Measurements from ENCODE around the gene ANXA4.

ANXA4 gene

DNA sequence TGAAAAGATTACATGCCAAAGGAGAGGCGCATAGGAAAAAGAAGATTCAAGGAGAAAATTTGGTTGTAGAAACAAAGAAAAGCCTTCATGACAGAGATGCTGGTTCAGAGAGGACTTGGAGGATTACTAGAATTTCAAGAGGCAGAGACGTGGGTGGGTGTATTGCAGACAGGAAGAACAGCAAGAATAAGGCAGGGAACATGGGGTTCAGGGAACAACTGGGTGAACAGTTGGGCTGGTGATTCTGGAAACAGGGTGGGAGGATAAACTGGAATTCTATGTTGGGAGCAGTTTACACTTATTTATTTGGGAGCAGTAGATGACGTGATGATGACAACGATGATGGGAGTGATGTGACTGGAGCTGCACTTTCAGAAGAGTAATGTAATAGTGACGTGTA lies 69.1 kb downstream of the ANXA4 start:
- TF ChIP-seq, protein P1, sequence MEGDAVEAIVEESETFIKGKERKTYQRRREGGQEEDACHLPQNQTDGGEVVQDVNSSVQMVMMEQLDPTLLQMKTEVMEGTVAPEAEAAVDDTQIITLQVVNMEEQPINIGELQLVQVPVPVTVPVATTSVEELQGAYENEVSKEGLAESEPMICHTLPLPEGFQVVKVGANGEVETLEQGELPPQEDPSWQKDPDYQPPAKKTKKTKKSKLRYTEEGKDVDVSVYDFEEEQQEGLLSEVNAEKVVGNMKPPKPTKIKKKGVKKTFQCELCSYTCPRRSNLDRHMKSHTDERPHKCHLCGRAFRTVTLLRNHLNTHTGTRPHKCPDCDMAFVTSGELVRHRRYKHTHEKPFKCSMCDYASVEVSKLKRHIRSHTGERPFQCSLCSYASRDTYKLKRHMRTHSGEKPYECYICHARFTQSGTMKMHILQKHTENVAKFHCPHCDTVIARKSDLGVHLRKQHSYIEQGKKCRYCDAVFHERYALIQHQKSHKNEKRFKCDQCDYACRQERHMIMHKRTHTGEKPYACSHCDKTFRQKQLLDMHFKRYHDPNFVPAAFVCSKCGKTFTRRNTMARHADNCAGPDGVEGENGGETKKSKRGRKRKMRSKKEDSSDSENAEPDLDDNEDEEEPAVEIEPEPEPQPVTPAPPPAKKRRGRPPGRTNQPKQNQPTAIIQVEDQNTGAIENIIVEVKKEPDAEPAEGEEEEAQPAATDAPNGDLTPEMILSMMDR (IDR thresholded peaks at IDR 0.05; ENCODE audit: control extremely low read depth, extremely low read depth, low read depth, missing control alignments): no peak
- DNase-seq (ENCODE audit: extremely low spot score): no peak
- ChIA-PET POLR2A (no interaction called here), CTCF (interaction anchor here (1.7 to 14.4 kb wide), 4 partner anchors 8 to 246 kb away, joined by 8 to 351 read pairs (median 74); no protein-coding TSS in a partner anchor)

DNA sequence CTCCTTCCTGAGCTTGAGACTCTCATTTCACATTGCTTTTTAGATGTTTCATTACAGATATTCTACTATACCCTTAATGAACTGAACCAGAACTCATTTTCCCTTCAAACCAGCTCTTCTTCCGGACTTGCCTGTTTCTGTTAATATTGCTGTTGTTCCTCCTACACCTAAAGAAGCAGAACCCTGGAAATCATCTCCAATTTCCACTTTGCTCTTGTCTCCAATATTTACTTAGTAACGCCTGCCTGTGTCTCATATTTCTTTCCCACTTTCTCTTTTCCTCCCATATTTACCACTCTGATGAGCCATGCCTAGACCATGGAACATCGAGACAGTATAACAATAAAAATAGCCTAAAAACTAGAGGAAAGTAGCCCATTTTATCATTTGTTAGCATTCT lies 69.7 kb downstream of the ANXA4 start:
- TF ChIP-seq, protein P1 (IDR thresholded peaks at IDR 0.05; ENCODE audit: control extremely low read depth, extremely low read depth, low read depth, missing control alignments): no peak
- CTCF ChIA-PET: interaction anchor here (0.9 to 14.4 kb wide), 6 partner anchors 9 to 246 kb away, joined by 3 to 351 read pairs (median 8); no protein-coding TSS in a partner anchor

DNA sequence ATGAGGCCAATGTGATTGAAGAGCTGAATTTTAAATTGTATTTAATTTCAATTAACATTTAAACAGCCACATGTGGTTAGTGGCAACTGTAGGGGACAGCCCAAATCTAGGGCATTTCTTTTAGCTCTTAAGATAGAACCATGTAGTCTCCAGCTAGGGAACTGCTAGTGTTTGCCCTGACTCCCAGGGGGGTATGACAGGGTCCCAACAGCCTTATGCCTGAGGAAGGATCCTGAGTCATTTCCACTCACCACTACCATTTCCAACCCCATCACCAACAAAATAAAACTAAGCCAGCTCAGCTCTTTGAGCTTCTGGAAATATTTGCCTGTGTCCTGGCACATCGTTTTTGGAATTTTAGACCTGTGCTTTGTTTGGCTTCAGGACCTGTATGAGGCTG lies 73.8 kb downstream of the ANXA4 start:
- no peak for DNase-seq (ENCODE audit: extremely low spot score)
- TF ChIP-seq, protein P1 (IDR thresholded peaks at IDR 0.05; ENCODE audit: control extremely low read depth, extremely low read depth, low read depth, missing control alignments): no peak
- ChIA-PET CTCF (interaction anchor here (0.9 to 14.4 kb wide), 18 partner anchors 12 to 250 kb away, joined by 3 to 351 read pairs (median 10); partner anchors contain the start of genes AAK1, ANXA4 and GMCL1), POLR2A (no interaction called here)

More for the DNA sequence above, 69.7 kb downstream of the ANXA4 start:
- POLR2A ChIA-PET: no interaction called here
- DNase-seq (ENCODE audit: extremely low spot score): no peak

DNA sequence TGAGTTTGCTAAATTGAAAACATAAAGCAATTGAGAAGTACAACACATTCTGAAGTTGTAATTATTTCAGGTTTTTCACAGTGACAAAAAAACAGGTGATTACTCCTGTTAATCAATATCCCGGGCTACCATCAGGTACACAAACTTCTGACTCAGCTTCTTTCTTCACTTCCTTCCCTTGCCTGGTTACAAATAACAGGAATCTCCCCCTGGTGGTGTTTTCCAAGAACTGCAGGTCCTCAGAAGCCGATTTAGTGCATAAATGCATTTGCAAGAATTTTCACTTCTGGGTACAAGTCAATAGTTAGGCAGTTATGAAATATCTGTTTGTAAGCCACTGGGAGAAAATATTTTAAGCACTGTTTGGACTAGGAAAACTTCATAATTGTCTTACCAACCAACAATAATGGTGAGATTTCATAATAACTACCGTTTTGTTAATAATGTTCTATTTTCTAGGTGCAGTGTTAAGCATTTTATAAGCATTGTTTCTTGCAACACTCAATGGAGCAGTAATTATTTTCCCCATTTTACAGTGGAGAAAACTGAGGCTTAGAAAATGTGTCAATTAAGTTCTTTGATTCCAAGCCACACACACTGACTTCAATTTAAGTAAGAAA lies 75.1 kb downstream of the ANXA4 start:
- TF ChIP-seq, protein P1 (IDR thresholded peaks at IDR 0.05; ENCODE audit: control extremely low read depth, extremely low read depth, low read depth, missing control alignments): peak; percentile 74
- peak; percentile 59 for DNase-seq (ENCODE audit: extremely low spot score)
- ChIA-PET POLR2A (no interaction called here), CTCF (interaction anchor here (0.7 to 14.4 kb wide), 38 partner anchors 8 to 399 kb away, joined by 3 to 351 read pairs (median 5); partner anchors contain the start of genes ANXA4 and GMCL1)

DNA sequence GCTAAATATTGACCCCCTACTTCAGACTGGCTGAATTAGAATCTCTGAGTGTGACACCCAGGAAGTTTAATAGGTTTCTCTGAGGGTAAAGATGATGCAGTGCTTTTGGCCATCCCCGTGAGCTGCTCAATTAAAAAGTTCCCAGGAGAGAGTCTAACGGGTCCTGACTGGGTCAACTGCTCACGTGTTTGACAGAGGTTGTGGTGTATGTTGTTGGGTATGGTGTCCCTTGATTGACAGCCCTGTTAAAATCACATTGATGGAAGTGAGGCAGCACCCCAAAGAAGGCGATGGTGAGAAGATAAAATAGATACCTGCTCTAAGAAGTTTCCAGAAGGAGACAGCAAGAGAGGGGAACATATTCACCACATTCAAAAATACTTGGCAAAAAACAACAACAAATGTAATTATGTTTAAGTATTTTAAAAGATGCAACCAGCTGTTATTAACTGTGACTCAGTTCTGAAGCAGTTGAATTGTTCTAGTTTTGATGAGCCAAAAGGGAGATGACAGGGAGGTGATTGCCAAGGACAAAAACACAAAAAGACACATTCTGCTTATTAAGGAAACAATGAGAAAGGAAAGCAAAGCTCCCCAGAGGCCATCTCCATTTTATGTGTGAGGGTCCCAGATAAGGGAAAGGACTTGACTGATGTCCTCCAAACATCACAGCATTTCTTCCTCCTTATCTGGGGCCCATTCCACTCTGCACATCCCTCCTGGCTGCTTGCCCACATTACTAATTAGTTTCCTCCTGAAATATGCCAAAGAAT lies 76.0 kb downstream of the ANXA4 start:
- TF ChIP-seq, protein P1 (IDR thresholded peaks at IDR 0.05; ENCODE audit: control extremely low read depth, extremely low read depth, low read depth, missing control alignments): no peak
- DNase-seq (ENCODE audit: extremely low spot score): no peak
- ChIA-PET POLR2A (no interaction called here), CTCF (interaction anchor here (0.7 to 14.4 kb wide), 15 partner anchors 9 to 244 kb away, joined by 3 to 351 read pairs (median 9); partner anchors contain the start of genes ANXA4 and GMCL1)

DNA sequence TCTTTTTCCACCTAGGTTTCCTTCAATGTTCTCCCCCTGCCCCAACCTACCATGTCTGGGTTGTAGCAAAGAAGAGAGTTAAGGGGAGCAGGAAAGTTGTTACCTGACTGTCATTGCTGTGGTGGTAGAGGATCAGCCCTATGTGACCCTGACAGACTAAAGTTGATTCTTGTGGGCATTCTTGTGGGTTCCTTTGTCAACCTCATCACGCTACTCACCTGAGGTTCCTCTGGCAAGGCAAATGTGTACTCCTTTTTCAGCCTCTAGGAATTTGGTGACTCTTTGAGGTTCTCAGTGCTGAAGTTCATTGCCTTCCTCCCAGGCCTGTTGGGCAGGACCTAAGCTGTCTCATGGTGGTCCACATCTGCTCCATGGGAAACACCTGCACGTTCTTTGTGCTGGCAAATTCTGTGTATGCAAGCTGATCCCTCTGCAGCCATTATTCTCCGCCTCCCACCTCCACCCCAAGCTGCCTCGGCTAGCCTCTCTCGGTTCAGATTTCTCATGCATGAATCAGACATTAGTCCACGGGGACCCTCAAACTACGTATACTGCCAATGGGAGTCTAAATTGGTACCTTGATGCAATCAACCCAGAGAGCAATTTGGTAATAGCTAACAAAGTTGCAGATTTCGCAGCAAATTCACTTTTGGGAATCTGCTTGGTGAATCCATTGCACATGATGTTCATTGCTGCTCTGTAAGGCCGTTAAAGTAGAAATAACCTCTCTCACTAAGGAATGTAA lies 86.0 kb downstream of the ANXA4 start:
- POLR2A ChIA-PET: no interaction called here
- CTCF ChIA-PET: interaction anchor here (1.1 to 5.3 kb wide), 5 partner anchors 10 to 102 kb away, joined by 3 to 61 read pairs (median 4); no protein-coding TSS in a partner anchor
- TF ChIP-seq, protein P1 (IDR thresholded peaks at IDR 0.05; ENCODE audit: control extremely low read depth, extremely low read depth, low read depth, missing control alignments): no peak
- DNase-seq (ENCODE audit: extremely low spot score): no peak
